Epithelial cell of esophagus (primary cell): ENCODE results near the gene ZP4.

ENCODE experiments used
- DNase-seq: peaks from one replicate; pipeline ENCODE4 v3.0.0; 2010; ENCODE audit warnings: low read depth
- H3K4me3 ChIP-seq: 2 replicates; pipeline ENCODE4 v1.5.1; 2011; ENCODE audit warnings: mild to moderate bottlenecking, low read length, control low read depth
- CTCF ChIP-seq: IDR thresholded peaks from 2 replicates; pipeline ENCODE4 v1.5.1; 2011; ENCODE audit warnings: low read depth, mild to moderate bottlenecking, low read length, control low read depth, inconsistent platforms; ENCODE audit not compliant: insufficient read depth; ENCODE audit errors: missing control alignments

Gene ZP4

GRCh38 chr1:237887542-237887941 lies 3.2 kb downstream of the ZP4 start:
- no peak for DNase-seq
- TF ChIP-seq CTCF, result no peak
- H3K4me3 ChIP-seq, result no peak overlapping the region

DNA sequence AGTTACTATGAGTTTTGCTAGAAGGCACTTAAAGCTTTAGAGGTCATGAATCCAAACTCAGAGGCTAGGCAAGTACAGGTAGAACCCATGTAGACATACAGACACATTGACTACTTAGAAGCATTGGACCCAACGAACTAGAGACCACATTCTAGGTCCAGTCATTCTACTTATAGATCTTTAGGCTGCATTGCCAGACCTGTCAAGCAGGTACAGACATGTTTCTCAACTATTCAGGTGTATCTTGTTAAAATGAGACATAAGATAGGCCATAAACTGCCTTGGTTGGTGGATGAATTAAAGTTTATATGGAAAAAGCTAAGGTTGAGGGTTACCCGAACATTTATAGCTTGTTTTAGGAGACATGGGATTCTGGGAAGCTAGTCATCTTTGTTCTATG lies 6.5 kb downstream of the ZP4 start:
- TF ChIP-seq CTCF, result no peak
- peak; percentile 85 for DNase-seq
- no peak overlapping the region for H3K4me3 ChIP-seq

DNA sequence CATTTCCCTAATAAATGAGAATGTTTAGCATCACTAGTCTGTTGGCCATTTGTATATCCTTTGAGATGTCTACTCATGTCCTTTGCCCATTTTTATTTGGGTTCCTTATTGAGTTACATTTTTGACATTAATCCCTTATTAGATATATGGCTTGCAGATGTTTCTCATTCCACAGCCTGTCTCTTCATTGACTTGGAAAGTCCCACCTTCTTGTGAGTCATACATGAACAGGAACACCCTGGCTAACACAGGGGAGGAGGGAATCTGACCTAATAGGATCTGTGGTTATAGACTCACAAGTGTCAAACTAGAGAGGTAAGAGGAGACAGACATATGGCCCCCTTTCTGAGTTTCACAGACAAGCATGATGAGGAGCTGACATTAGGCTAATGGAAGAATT lies 11.5 kb downstream of the ZP4 start:
- peak; percentile 94 for DNase-seq
- no peak overlapping the region for H3K4me3 ChIP-seq
- no peak for TF ChIP-seq CTCF

DNA sequence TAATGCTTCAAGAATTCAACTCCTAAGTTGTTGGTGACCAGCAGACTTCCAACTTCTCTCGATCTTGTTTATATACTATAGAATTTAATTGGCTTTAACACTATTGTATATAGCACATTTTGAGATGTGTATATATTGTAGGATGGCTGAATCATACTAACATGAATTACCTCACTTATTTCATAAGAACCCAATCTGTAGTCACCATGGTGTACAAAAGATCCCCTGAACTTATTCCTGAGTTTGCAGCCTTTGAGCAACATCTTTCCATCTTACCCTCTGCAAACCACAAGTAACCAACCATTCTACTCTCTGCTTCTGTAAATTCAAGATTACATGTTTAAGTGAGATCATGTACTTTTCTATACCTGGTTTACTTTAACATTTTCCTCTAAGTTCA lies 12.3 kb downstream of the ZP4 start:
- DNase-seq, result peak; percentile 64
- TF ChIP-seq CTCF, result no peak
- no peak overlapping the region for H3K4me3 ChIP-seq

DNA sequence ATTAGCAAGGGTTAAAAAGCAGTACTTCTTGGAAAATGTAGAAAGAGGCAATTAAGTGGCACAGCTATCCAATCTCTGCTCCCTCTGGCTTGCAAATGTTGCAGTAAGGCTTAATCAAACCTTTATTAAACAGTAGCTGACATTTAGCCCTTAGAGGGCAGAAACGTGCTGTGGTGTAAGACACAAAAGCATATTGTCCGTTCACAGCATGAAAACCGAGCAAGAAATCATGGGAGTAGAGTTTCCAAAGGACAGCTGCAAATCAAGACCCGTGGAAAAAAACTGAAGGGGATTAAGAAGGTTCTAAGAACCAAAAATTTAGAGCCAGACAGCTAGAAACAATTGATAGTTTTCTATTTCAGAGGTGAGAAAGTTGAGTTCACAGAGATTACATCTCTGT lies 13.1 kb downstream of the ZP4 start:
- DNase-seq, result no peak
- no peak for TF ChIP-seq CTCF
- H3K4me3 ChIP-seq, result no peak overlapping the region

DNA sequence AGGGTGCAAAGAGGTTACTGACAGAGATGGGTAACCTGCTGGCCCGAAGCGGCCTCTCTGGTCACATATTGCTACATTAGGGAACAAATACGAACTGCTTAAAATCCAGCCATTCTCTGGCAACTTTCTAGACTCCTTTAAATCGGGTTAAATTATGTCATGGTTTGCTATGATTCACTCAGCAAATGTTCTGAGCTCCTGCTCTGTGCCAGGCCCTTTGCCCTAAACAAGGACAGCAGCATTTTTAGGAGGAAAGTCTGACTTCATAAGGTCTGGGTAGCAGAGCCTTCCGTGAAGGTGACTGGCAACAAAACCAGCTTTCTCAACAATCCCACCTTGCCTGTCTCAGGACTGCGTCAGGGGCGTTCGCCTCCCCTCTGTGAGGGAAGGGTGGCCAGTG lies 15.4 kb downstream of the ZP4 start:
- no peak overlapping the region for H3K4me3 ChIP-seq
- DNase-seq, result peak; percentile 35
- TF ChIP-seq CTCF, result no peak

DNA sequence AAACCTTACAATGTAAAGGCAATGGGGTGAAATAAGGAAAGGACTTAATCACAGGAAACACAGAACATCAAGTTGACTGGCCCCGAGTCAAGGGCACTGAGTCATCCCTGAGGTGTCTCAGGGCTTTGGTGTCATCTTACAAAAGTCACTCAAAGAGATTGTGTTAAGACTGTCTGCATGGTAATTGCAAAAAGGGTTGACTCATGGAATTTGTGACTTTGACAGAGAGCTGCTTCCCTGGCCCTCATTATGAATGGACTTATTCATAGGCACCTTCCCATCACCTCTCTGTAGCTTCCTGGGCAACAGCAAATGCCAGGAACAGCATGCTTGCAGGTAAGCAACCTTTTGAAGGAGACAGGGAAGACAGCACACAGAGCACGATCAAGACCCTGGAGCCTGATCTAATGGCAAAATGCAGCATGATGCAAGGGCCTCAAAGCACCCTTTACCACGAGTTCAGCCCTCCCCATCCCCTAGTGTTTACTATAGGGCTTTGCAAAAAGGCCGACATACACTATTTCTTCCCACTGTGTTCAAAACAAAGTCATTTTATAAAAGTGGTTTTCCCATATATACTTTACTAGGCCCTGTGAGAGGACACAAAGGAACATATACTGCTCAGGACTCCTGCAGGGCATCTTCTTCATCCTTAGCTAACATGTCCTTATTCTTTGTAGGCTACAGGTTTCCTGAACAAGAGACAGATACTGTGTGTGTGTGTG lies 17.1 kb downstream of the ZP4 start:
- peak; percentile 4 for TF ChIP-seq CTCF
- peak; percentile 96 for DNase-seq
- H3K4me3 ChIP-seq, result no peak overlapping the region
